ENCODE results near the gene RNF157. TPM values are rescaled to one million over a fixed set of nuclear protein-coding genes. Genes with fewer than 3 reads are reported as not detected.

The RNF157 gene
- total and polyA plus RNA-seq, 10 of the 15 experiments (the other 5 are each of a cell fraction or from before 2014, with no cell fraction given) = 1.4 to 15.9 (median 9.6) TPM

- in situ Hi-C loops (cut with MboI) = no loop called here
- no peaks in the 10 kb centered on the region for H4K20me1 ChIP-seq (ENCODE audit: control insufficient read depth, insufficient read depth)
- H3K27me3 ChIP-seq (replicated peaks in 1 of 2; ENCODE audit: control insufficient read depth in 2 of 2, insufficient read depth in 2 of 2, low read length in 1 of 2) = no peaks in the 10 kb centered on the region
- POLR2A ChIA-PET = no interaction called here
- TF ChIP-seq ETV6 (conservative IDR thresholded peaks at IDR 0.05 in 1 of 2, IDR thresholded peaks at IDR 0.05 in 1 of 2; ENCODE audit: borderline replicate concordance in 1 of 2, low read depth in 1 of 2) (no peak), CREB1 (IDR thresholded peaks at IDR 0.05; ENCODE audit: low read depth) (no peak), SIN3A (IDR thresholded peaks at IDR 0.05; ENCODE audit: low read depth, low read length) (no peak), NFYB (IDR thresholded peaks at IDR 0.05; ENCODE audit: insufficient read depth, low read depth, low read length) (no peak), ZNF622 (IDR thresholded peaks at IDR 0.05) (no peak), KLF5 (IDR thresholded peaks at IDR 0.05; ENCODE audit: partially characterized antibody) (no peak), MYC (IDR thresholded peaks at IDR 0.05; ENCODE audit: insufficient read depth, insufficient read length, insufficient replicate concordance, low read length, severe bottlenecking) (no peak), TBL1XR1 (IDR thresholded peaks at IDR 0.05; ENCODE audit: low read depth, low read length) (no peak), BHLHE40 (IDR thresholded peaks at IDR 0.05; ENCODE audit: borderline replicate concordance in 1 of 2, low read depth in 2 of 2, low read length in 1 of 2) (no peak)
- peaks cover 5% of the 10 kb centered on the region for H3K4me1 ChIP-seq (ENCODE audit: control insufficient read depth, insufficient read depth, low read length)
- H3K27ac ChIP-seq (ENCODE audit: control insufficient read depth, insufficient read depth) = no peak overlapping the region
- H2AFZ ChIP-seq (ENCODE audit: control insufficient read depth, low read depth, low read length) = no peak overlapping the region
- no peak overlapping the region for H3K4me3 ChIP-seq
- no peak for ATAC-seq
- BruUV-seq (replicated peaks) = no TSS peak
- H3K36me3 ChIP-seq (ENCODE audit: control insufficient read depth in 2 of 2, insufficient read depth in 2 of 2, low read length in 1 of 2) = no peaks in the 10 kb centered on the region
- RAD21 ChIA-PET (ENCODE audit: unreplicated experiment) = interaction anchor here (1.8 to 3.4 kb wide), 2 partner anchors 147 to 148 kb away, joined by 5 to 15 read pairs; no protein-coding TSS in a partner anchor
- no peak for FAIRE-seq
- no peaks in the 10 kb centered on the region for H3K79me2 ChIP-seq (ENCODE audit: control insufficient read depth, insufficient read depth, low read length)
- DNase-seq (ENCODE audit: low read depth, low spot score) = no peak
- no peak overlapping the region for H3K9ac ChIP-seq (ENCODE audit: control insufficient read depth, insufficient read depth, low read length)
- no peaks in the 10 kb centered on the region for H3K9me3 ChIP-seq (replicated peaks; ENCODE audit: control insufficient read depth, insufficient read depth, low read length)
- 33% methylated on average over 14 of the region's 21 CpGs for WGBS (ENCODE audit: insufficient coverage, insufficient replicate concordance, low lambda C conversion rate, missing lambda C conversion rate)
- H3K4me2 ChIP-seq (ENCODE audit: control insufficient read depth, insufficient read depth) = no peak overlapping the region
- intact Hi-C loops (cut with micrococcal nuclease; ENCODE audit: unreplicated experiment) = no loop called here
- SMC1A ChIA-PET (ENCODE audit: uncharacterized antibody, unreplicated experiment) = no interaction called here
- CTCF ChIA-PET = interaction anchor here (1.1 to 3.0 kb wide), 2 partner anchors 148 to 172 kb away, joined by 3 to 12 read pairs; no protein-coding TSS in a partner anchor
These were observed 108.4 kb downstream of the RNF157 start for GRCh38 chr17:76131692-76132573.

All from GM12878 (cell line).